ENCODE measurements around the gene TSPAN17.
"Not testable (repeated sequence)": the region's sequence is repeated elsewhere in the genome, so short reads cannot be mapped to it uniquely, and the experiment has no call there.

Gene TSPAN17

DNA sequence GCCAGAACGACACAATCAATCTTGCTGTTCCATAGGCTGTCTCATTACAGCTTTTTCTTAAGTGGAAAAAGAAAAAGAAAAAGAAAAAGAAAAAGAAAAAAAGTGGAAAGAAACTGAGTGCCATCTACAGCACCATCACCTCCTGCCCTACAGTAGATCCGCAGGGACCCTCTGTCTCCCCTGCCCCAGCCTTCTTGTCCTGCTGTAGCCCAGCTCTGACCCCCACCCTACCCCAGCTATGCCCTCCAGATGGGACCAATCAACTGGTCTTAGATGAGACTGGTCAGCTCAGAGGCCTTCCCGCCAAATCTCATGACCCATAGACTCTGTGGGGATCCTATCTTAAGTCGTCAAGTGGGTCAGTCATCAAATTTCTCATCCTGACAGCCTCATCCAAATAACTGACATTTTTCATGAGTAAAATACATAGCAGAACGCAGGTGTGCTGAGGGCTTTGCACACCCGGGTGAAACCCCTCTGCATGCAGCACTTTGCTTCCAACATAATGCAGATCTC lies 34.8 kb downstream of the TSPAN17 start:
- no peak for DNase-seq

DNA sequence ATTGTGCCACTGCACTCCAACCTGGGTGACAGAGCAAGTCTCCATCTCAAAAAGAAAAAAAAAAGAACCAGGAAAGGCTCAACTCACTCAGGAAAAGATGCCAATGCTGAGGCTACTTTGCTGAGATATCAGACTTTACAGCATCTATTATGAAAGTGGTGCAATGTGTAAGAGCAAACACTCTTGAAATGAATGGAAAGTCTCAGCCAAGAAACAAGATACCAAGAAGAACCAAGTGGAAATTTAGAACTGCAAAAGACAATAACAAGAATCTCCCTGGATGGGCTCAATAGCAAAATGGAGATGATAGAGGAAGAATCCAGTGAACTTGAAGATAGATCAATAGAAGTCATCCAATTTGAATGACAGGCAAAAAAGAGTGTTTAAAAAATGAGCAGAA lies 37.7 kb downstream of the TSPAN17 start:
- no peak for DNase-seq

DNA sequence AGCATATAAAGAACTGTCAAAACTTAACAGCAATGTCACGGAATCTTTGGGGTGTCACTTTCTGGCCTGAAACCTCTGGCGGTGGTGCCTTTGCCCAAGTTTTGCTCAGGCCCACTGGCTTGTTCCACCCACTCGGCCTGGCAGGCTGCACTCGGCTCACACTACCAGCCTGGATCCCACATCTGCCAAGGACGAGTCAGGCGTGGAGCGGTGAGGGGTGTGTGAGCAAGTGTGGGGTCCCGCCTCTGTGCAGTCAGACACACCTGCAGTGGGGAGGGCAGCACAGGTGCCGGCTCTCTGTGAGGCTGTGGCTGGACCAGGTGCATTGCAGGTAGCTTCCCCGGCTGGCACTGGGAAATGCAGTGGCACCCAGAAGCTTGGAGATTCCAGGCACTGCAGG lies 40.0 kb downstream of the TSPAN17 start:
- DNase-seq = no peak

DNA sequence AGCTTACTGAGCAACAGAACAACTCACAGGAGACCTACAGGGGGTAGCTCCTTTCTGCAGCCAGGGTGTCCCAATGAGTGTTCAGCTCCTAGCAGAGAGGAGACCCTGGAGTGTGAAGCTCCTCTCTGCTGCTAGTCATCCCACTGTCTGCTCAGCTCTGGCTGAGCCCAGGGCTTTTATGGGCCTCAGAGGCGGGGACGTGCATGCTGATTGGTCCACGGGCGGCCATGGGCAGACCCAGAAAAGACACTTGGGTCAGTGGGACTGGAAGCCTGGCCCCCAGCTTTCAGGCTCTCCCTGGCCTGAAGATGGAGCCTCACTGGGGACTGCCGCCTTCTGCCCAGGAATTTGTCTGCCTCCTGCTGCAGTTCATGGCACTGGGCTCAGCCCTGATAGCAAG lies 40.6 kb downstream of the TSPAN17 start:
- DNase-seq = no peak

DNA sequence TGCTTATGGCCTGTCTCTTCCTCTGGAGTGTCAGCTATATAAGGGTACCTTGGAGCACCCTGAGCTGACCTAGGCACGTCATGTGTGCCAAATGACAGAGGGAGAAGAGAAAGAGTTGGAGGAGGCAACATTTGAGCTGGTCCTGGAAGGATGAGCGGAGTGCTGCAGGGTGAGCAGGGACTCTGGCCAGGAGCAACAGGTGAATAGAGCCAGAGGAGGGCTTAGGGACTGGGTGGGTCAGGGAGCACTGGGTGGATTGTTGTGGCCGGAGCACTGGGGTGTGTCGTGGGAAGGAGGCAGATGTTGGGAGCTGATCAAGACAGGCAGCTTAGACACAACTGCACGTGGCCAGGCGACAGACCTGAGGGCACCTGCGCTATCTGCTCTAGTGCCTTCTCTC lies 43.6 kb downstream of the TSPAN17 start:
- no peak for DNase-seq

DNA sequence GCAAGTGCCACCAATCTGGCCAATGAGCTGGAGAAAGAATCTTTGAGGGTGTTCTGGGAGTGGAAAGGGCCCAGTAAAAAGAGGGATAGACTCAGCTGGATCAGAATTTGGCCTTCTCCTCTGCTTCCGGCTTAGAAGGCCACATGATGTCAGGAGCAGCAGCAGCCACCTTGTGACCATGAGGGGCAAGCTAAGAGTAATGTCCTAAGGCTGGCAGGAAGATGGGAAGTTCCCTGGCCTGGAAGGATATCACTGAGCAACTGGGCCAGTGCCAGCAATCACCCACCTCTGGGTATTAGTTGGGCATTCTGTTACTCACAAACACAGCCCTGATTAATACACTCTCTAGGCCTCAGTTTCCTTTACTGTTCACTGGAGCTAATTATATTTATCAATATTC lies 44.2 kb downstream of the TSPAN17 start:
- no peak for DNase-seq

DNA sequence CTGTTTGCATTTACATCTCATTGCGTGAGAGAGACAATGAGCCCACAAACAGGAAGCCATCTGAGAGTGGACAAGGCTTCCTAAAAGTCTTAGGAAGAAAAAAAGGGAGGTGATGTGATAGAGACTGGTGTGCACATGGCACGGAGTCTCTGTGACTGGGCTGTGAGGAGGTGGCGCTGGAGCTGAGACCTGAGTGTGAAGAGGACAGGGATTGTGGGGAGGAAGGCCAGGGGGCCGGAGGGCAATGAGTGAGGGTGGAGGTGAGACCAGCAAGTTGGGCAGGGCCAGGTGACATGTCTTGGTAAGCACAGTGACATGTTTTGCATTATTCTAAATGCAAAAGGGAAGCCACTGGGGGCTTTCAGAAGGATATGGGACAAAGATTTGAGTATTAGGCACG lies 45.0 kb downstream of the TSPAN17 start:
- no peak for DNase-seq

DNA sequence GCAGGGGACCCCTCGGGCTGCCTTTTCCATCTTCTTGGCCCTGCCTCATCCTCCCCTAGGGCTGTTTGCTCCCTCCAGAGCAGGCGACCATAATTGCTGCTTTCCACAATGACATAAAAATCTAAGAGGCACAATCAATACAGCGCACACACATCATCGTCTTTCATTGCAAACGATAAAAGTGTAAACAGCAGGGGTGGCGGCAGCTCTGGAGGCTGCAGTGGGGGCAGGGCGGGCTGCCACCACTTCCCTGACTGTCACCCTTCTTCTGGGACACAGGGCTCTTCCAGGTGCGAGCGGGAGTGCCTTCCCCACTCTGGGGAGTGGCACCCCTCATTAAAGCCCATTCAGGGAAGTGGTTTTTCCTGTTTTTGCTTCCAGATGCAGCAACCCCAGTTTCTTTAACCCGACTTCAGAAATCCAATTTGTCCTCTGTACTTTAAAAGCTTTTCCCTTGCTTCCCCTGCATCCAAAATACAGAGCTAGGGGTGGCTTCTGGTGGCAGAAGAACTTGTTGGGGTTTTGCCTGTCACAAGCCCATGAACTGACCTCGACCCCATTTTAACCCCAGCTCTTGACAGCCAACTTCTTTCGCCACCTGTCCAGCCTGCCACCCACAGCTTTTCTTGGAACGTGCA lies 45.7 kb downstream of the TSPAN17 start:
- DNase-seq = no peak

DNA sequence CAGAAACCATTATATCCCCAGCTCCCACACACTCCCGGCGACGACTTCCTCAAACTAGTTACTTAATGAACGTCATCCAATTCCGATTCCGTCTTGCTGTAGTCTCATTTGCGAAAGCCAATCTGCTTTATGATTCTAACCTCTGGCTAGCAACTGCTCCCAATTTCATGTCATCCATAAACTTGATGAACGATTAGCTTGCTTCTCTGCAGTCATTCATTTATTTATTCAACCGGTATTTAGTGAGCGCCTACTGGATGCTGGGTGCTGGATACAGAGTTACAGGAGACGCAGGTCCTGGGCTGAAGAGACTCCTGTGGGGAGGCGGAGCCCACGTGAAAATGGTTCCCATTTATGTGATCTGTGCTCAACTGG lies 46.2 kb downstream of the TSPAN17 start:
- DNase-seq = no peak

DNA sequence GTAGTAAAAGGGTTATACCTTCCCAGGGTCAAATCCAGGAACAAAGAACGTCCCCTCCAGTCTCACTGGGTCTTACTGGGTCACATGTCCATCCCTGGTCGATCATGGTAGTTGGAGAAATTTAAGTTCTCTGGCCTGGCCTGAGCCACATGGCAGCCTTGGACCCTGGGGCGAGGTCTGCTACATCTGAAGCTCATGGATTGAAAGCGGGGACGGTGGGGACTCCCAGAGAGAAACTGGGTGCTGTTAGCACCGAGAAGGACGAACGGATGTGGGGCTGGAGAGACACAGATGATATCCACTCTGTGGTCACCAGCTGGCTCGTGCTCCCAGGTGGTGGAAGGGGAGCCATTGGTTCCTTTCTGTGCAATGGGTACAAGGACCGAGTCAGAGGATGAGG lies 46.9 kb downstream of the TSPAN17 start:
- DNase-seq = no peak

DNA sequence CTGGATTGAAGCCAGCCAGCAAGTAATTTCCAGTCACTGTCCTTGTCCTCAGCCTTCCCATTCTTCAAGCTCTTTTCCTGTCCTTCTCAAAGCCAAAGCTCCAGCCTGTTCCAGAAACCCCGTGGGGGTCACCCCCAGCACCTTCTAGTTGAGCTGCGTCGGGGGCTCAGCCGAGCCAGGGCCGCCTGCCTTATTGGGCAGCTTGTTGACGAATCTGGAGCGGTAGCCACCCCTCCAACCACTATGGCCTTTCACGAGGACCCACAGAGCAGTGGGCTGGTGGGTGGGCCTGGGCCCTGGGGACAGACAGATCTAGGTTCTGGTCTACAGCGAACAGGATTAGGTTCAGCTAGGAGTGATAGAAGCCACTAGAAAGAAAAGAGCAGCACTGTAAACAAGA lies 47.3 kb downstream of the TSPAN17 start:
- no peak for DNase-seq

DNA sequence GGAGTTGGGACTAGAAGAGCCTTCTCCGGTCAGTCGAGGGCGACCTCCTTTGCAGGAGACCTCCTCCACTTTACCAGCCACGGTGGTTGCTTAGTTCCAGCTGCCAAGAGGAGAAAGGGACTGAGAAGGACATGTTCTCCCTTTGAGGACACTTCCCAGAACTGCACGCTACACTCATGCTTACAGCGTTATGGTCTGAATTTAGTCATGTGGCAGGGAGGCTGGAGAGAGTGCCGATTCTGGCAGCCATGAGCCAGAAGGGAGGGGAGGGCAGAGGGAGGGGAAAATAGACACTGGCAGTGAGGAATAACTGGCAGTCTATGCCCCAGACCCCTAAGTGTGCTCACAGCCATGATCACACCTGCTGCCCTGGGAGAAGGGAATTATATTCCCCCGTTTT lies 47.8 kb downstream of the TSPAN17 start:
- no peak for DNase-seq

DNA sequence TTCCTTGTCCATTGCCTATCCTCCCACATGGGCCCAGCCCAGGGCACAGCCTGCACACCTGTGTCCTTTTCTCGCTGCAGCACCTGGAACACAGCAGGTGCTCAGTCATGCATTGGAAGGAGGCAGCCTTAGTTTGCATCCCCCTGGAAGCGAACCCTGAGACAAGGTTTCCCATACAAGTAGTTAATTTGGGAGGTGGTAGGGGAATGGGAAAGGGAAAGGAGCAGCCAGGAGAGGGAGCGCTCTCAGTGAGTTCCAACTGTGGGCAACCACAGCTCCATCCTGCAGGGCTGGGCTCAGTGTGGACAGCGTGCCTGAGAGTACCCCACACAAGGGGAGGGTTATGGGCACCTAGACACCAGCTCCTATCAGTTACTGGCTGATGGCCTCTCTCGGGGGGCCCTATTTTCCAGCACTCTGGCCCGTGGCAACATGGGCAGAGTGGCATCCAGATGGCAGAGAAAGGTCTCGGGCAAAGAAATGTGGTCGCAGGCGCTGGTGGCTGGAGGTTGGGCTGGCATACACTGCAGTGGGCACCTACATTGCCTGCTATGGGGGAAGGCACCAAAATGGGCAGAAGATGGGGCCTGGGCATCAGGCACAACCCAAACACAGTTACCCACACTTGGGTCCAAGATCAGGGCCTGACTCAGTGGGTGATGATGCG lies 50.1 kb downstream of the TSPAN17 start:
- no peak for DNase-seq

DNA sequence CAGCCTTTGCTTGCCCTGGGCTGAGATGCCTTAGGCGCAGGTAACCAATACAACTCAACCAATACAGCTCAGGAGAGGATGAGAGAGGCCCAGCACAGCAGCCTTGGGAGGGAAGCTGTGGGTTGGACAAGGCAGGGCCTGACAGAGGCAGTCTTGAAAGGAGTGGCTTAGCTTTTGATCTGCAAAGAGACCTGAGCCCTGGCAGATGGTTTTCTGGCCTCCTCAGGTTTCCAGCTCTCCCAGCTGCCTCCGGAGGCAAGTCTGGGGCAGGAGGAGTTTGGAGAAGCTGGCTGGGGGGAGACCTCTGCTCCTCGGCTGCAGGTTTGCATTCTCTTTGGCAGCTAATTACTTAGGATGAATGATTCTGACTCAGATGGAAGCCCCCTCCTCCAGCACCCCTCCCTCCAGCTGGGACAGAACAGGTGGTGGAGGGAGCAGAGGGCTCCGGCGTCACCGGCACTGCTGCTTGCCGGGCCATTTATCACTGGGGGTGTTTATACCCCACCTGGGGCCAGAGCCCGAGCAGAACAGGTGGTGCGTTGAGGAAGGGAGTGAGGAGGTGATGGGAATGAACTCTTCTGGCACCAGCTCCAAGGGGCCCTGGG lies 50.8 kb downstream of the TSPAN17 start:
- DNase-seq = no peak

DNA sequence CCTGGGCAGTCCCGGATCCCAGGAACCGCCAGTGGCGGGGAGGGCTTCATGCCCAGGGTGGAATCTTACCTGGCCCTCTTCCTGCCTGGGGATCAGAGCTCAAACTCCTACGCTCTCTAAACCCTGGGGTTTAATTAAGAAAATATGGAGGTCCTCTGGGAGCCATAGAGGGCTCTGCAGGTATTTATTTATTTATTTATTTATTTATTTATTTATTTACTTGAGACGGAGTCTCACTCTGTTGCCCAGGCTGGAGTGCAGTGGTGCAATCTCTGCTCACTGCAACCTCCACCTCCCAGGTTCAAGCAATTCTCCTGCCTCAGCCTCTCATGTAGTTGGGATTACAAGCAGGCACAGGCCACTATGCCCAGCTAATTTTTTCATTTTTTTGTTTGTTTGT lies 52.2 kb downstream of the TSPAN17 start:
- not testable (repeated sequence) for DNase-seq

DNA sequence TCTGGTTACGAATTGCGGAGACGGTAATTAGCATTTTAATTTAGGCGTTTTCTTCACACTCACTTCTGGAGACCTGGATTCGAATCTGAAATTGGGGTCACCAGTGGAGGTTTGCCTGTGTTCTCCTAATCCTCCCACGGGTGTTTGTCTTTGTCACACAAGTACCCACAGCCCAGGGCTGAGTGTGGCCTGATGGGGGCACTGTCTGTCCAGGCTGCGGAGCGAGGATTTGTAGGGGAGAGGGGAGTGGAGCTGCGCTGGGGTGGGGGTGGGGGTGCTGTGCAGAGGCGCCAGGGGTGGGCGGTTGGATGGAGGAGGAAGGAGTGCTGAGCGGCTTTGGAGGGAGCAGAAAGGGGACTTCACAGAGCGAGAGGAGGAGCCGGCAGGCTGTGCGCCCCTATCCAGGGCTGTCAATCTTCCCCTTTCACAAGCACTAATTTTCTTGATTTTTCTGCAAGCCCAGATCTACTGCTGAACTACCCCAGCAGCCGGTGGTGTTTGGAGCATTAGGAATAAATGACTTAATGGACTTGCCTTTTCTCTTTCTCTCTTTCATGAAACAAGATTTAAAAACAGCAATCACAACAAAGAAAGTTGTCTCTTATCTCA lies 53.1 kb downstream of the TSPAN17 start:
- peak; percentile 37 for DNase-seq

DNA sequence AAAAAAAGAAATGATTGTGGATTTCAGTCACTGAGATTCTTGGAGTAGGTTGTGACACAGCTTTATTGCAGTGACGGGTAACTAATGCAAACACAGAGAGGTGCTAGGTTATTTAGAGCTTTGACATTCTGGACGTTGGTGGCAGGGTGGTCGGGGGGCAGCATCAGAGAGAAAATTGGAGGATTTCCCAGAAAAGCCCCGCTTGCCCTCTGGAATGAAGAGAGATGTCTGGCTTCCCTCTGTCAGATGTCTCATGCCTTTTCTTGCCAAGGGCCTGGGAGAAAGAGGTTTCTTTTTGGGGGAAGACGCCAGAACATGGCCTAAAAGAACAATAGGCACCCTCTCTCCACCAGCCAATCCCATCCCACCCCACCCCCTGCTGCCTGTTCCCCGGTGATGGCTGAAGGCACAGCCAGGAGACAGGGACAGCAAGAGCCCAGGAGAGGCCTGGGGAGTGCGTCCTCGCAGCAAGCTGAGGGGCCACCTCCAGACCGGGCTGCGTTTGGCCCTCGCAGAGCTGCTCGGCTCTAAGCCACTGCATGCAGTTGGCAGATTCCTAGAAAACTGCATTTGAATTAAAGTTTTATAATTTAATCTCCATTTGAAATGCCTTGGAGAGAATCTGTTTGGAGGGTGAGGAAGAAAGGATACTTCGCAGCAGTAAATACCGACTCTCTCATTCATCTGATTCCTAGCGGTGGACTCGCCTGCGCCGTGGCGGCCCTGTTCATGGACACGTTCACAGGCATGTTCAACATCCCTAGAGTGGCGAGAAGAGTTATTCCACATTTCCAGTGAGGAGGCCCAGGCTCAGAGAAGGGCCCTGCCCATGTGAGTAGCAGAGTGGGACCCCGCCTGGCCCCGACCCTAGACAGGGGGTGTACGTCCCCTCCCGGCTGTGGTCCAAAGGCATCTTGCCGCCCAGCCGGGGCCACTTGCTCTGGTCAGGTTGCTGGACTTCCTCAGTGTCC lies 55.7 kb downstream of the TSPAN17 start:
- no peak for DNase-seq

DNA sequence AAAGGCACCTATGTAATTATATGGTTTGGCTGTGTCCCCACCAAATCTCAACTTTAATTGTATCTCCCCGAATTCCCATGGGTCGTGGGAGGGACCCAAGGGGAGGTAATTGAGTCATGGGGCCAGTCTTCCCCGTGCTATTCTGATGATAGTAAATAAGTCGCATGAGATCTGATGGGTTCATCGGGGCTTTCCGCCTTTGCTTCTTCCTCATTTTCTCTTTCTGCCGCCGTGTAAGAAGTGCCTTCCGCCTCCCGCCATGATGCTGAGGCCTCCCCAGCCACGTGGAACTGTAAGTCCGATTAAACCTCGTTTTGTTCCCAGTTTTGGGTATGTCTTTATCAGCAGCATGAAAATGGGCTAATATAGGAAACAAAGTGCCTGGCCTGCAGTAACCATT lies 56.6 kb downstream of the TSPAN17 start:
- DNase-seq = no peak

DNA sequence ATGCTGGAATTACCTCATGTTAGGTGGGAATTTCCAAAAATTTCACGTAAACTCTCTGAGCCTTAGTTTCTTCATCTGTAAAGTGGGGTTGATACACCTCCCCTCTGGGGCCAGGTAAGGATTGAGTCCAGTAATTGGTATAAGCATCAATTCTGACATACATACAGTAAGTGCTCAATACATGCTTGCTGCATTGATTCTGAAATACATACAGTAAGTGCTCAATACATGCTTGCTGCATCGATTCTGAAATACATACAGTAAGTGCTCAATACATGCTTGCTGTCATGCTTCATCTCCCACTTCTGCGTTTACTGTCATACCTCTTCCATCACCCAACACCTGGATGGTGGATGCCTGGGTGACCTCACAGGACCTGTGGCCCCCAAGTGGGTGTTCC lies 57.1 kb downstream of the TSPAN17 start:
- DNase-seq = no peak

DNA sequence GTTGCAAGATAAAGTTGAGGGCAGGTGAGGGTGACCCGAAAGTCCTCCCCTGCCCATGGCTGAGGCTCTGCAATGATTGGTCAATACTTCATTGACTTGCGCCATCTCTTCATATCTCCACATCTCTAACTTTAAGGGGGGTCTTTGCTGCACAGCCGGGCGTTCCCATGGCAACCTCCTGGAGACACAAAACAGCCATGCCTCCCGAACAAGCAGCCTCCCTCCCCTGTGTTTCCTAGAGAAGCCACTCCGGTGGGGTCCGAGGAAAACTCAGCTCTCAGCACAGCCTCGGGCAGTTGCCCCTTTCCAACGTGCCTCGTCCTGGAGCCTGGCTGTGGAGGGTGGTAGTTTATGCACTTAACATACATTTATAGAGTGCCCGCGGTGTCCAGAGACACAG lies 57.5 kb downstream of the TSPAN17 start:
- DNase-seq = no peak

All from stimulated activated CD8-positive, alpha-beta memory T cell treated with anti-CD3 and anti-CD28 coated beads, Interleukin-4, amount 100 ng/mL, for 48 hours (primary cell).